GM21619 (cell line): Measurements from ENCODE around the gene FAM174A.
A peak's percentile ranks its signal among the peaks of the same experiment; 100 is the strongest.
"Not testable (repeated sequence)": the region's sequence is repeated elsewhere in the genome, so short reads cannot be mapped to it uniquely, and the experiment has no call there.

Source experiments
- ATAC-seq: cut with Tn5 transposase; IDR thresholded peaks from one replicate; pipeline ENCODE4 v1.9.1; 2021; ENCODE audit not compliant: unreplicated experiment

The FAM174A gene

DNA sequence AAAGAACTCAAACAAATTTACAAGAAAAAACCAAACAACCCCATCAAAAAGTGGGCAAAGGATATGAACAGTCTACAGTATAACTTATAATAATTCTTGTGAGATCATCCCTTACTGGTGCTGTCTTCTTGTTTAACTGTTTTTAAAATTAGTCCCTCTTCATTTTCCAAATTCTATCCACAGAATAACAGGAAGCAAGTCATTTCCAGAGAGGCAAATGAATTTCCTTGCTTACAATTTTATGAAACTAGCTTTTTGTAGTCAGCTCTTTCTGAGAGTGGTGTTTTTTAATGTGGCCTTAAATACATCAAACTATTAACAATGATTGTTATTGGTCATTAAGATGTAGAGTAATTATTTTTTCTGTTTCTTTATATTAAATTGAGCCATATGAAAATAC, 40.6 kb downstream of the FAM174A start:
- no peak for ATAC-seq

DNA sequence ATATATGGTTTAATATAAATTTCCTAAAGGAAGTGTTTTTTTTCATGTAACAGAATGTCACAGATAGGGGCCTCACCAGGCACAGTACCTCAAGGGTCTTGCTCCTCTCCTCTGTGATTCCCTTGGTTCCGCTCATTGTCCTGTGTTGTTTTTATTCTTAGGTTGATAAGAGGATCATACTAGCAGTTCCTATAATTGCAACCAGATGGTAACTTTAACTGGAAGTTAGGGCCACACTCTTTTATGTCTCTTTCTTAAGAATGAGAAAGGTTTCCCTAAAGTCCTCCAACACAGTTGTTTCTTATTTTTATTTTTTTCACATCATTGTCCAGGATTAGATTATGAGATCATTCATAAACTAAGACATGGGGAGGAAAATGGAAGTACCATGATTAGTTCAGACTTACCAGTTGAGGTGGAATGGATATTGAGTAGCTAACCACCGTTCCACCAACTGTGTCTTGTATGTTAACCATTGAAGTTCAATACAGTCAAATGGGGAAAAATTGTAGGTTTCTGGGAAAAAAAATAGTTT, 41.1 kb downstream of the FAM174A start:
- ATAC-seq = no peak

DNA sequence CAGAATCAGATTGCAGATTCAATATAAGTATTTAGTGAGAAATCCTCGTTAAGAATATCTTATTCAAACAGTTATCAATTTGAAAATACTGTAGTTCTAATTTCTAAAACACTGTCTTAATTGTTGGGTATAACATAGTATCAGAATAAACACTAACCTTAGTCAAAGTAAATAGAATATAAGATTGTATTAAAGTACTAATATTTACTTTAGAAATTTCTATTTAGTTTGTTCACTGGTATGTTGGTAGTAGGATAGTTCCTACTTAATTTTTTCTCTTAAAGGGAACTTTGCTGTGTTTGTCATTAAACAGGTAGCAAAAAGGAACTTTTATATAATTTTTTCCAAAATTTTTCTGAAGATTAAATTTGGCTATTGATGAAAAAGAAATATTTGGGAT, 42.3 kb downstream of the FAM174A start:
- no peak for ATAC-seq

DNA sequence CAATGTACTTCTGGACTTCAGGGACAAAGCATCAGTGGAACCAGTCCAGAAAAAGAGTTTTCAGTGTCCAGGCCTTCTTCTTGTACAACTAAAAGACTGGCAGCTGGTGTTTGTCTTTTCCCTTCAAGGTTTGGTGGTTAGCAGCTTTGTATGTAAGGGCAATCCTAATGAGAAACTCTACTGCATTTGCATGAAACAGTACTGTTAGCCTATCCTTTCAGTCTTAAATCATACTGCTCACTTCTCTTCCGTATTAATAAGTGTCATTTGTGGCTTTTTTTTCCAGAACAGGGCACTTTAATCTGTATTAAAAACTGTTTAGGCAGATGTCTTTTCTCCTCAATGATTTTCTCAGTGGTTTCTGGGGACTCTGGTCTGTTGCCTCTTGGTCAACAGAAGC, 48.9 kb downstream of the FAM174A start:
- peak; percentile 97 for ATAC-seq

DNA sequence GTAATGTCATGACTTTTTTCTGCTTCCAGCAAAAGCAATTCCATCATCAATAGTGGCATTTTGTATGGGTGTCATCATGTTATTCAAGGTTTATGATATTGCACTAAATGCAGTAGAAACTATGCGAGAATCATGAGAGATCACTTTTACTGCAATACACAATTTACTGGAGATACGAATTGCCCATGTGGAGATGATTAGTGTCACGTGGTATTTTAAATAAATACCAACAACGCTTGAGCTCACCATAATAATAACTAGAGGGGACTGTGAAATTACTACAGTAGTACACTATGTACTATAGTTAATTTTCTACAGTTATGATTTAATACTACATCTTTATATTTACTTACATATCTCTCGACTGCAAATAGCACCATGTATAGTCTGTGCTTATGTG, 49.7 kb downstream of the FAM174A start:
- no peak for ATAC-seq

DNA sequence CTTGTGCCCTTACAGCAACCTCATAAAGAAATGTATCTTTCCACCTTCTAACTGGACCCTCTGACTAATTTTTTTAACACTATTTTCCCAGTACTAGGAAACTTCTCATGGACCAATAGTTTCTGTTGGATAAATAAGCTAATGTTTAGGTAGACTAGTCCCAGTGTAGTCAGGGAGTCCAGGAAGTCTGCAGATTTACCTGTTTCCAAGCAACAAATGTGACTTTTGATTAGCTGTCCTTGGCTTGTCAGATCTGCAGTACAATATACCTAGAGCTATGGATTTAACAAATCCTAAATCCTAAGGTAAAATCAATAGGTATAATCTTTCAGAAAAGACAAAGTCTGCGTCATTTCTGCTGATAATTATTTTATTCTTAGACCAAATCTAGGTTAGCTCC, 55.7 kb downstream of the FAM174A start:
- ATAC-seq = no peak

DNA sequence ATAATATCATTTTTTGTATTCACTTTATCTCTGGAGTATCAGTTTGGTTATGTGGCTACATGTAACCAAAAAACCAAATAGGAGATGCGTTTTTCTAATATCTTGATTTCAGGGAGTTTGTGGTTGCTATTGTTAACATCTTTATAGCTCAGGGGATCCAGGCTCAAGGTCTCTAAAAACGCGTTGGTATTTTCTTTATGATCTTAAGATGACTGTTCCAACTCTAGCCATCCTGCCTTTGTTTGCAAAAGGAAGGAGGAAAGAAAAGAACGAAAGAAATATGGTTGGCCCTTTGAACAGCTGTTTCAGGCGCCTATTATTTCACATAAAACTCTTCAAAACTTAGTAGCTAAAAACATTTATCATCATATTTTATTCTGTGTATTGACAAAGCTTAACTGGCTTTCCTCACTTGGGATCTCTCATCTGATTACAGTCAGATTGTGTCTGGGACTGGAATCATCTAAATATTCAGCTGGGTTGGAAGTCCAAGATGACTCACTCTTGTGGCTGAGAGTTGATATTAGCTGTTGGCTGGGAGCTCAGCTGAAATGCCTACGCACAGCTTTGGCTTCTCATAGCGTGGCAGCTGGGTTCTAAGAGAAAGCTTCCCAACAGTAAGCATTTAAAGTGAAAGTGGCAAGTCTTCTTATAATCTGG, 60.1 kb downstream of the FAM174A start:
- ATAC-seq = no peak

DNA sequence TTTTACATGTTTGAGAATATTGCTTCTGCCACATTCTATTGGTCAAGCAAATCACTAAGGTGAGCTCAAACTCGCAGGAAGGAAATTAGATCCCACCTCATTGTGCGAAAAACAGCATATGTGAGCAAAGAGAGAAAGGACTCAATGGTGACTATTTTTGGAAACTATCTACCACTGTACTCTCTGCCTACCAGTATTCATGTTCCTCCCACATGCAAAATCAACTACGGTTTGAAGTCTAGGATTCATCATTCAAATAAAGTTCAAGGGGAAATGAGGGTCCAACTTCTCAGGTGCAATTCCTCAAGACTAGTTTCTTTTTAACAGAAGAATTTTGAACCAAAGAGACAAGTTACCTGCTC, 60.6 kb downstream of the FAM174A start:
- ATAC-seq = no peak

DNA sequence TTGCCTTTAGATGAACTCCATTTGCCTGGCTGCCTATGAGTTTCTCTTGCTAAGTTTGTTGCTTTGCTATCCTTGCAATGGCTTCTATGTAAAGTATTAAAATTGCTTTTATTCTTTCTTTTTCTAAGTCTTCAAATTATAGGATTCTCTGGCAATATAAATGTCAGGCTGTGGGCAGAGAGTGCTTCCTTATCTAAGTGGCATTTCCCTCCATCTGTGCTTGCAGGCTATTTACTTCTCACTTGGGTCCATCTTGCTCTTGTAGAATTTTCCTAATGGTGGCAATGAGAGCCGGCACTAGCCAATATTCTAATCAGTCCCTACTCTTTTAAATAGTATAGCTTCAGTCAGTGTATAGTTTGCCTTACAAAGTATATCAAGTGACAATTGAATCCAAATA, 63.3 kb downstream of the FAM174A start:
- no peak for ATAC-seq

DNA sequence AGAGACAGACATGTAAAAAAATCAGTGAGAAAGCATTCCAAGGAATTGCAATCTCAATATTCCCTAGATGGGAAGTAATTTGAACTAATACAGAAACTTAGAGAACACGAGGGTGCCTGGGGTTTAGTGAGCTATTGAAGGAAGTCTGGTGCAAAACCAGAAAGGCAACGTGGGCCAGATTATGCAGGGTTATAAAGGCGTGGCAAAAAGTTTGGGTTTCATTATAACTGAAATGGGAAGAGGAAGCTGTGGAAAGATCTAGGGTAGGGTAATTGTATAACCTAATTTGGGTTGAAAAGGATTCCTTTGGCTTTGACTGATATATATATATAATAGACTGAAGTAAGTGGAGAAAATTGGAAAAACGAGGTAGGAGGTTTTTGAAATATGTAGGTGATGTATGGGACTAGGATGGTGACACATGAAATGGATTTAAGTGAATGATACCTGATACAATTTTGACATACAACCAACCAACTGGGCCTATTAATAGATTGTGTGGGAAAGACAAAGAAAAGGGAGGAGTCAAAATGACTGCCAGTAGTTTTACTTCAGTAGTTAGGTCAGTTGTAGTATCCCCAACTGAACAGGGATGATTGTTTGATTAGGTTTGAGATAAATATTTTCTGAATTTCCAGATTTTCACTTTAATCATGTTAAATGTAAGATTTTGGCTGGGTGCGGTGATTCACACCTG, 65.3 kb downstream of the FAM174A start:
- ATAC-seq = no peak

DNA sequence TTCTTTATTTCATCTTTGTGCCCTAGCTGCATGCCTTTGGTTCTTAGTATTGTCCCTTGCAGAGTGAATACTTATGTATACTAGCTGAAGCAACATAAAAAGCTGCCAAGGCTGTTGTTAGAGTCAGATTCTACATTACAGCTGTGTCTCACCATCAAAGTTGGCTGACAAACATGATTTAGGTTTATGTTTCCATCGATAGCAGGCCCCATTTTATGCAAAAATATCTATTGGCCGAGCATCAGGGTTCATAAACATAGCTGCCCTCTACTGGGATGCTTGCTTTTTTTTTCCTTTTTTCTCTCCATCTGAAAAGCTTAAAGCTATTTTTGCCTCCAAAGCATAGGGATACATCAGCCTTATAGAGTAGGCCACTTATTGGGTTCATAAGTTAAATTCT, 68.0 kb downstream of the FAM174A start:
- ATAC-seq = no peak

DNA sequence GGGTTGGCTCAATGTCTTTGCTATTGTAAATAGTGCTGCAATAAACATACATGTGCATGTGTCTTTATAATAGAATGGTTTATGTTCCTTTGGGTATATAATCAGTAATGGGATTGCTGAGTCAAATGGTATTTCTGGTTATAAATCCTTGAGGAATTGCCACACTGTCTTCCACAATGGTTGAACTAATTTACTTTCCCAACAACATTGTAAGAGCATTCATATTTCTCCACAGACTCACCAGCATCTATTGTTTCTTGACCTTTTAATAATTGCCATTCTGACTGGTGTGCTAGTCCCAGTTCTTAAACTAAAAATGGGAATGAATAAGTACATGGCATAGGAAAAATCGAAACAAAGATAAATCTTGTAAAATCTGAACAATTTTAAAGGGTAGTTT, 68.8 kb downstream of the FAM174A start:
- not testable (repeated sequence) for ATAC-seq

DNA sequence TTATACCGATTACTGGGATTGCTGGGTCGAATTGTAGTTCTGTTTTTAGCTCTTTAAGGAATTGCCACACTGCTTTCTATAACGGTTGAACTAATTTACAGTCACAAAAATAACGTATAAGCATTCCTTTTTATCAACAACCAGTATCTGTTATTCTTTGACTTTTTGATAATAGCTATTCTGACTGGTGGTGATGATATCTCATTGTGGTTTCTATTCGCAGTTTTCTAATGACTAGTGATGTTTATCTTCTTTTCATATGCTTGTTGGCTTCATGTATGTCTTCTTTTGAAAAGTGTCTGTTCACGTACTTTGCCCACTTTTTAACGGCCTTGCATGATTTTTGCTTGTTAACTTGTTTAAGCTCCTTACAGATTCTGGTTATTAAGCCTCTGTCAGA, 74.4 kb downstream of the FAM174A start:
- no peak for ATAC-seq

DNA sequence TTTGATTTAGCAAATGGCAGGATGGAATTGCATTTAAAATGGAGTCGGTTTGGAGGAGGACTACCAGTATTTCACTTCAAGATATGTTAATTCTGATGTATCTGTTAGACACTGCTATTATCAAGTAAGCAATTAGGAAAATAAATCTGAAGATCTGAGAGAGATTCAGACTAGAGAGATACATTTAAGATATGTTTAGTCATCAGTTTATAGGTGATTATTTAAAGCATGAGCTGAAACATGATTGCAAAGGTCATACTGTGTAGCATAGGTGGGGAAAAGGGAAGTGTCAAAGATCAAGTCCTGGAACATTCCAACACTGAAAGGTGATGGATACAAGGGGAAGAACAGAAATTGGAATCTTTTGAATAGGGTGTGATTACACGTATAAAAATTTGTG, 79.1 kb downstream of the FAM174A start:
- no peak for ATAC-seq

DNA sequence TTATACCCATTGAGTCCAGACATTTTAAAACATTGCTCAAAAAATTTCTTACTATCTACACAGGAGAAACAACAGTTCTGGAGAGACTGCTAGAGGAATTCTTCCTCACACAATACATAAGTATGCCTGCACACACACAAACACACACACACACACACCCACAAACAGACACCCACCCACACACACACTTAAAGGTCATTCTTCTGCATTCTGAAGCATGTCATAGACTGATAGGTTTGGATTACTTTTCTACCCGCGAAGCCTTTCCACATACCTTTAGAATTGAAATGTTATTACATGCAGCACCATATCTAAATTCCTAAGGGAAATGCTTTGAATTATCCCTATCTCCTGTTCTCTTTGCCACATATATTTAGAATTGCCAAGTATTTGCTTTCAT, 80.2 kb downstream of the FAM174A start:
- no peak for ATAC-seq

DNA sequence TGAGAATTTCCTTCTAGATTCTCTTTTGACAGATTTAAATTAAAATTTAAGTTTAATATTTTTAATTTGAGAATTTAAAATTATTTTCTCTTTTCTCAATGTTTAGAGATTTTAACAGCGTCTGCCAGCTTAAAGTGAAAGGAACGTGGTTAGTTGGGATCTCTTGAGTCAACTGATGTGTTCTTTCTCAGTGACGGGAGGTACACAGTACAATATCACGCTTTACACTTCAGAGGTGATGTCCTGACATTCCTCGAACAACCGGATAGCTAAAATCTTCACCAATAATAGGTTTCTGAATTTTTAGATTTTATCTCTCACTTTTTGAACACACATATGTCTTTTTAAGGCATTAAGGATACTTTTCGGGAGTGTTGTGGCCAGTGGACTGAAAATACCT, 81.1 kb downstream of the FAM174A start:
- no peak for ATAC-seq

DNA sequence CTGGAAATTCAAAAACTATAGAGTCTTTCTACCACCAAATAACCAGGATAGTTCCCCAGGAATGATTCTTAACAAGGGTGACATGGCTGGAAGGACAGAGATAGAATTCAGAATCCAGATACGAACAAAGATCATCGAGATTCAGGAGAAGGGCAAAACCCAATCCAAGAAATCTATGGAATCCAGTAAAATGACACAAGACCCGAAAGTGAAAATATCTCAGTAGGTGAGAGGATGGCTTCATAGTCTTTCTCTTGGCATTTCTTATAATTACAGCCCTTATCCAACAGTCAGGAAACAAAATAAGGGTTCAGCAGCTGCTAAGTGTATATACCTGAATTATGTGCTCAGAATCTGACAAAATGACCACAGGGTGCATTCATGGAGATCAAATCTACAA, 81.8 kb downstream of the FAM174A start:
- ATAC-seq = no peak

DNA sequence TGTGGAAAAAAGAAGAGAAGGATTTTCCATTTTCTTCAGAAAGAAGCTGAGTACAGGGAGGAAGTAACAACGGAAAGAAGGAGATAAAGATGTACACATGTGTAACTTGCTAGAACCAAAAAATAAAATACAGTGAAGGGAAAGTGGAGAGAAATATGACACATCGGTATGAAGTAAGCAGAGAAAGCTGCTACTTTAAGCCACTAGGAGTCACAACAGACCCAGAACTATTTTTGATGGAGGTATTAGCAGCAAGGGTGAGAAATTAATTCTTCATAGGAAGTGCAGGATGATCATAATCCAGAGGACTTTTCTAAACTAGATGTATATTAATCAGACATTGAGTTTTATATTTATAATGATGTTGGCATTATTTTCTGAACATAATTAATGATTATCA, 88.5 kb downstream of the FAM174A start:
- ATAC-seq = peak; percentile 93

DNA sequence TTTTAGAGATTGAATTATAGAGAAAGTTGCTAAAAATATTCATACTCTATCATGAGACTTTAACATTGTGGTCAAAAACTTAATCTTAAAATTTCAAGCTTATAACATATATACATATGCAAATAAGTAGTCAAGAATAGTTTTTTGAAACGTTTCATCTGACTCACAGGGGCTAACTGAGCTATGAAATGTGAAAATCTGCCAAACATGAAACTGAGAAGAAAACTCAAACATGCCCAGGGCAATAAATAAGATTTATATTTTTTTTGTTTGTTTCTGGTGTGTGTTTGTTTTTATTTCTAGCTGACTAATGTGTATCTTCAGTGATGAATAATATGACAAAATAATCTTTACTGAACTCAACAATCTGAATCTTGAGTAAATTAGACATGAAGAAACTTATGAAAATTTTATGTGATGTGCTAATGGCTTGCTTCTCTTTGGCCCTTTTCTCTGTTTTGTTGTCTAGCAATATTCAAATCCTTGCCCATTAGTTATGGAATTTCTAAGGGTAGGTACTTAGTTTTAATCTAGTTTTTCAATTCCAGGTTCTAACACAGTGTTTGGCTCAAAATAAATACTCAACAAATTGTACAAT, 99.9 kb downstream of the FAM174A start:
- peak; percentile 81 for ATAC-seq
